ENCODE measurements around the gene MBD5. TPM values are rescaled to one million over a fixed set of nuclear protein-coding genes. Genes with fewer than 3 reads are reported as not detected.

The MBD5 gene
- total and polyA plus RNA-seq, 2 of the 4 experiments (the other 2 are of a cell fraction) = 9.8 to 14.2 TPM

GRCh38 chr2:148065936-148066335, 45.0 kb downstream of the MBD5 start:
- in situ Hi-C loops (cut with MboI; ENCODE audit: low sequenced_read_pairs) (no loop called here), intact Hi-C loops (cut with micrococcal nuclease) (no loop called here), dilution Hi-C loops (cut with HindIII; ENCODE audit: low sequenced_read_pairs, unreplicated experiment) (no loop called here)
- no peak for DNase-seq
- WGBS, 2 experiments (ENCODE audit: extremely low coverage in 2 of 2, insufficient read length in 1 of 2) = no CpG with 5 or more reads among the region's 6 CpGs
- no peak overlapping the region for H3K4me3 ChIP-seq (ENCODE audit: insufficient read depth, low read depth, low read length)
- no peak overlapping the region for H4K8ac ChIP-seq (ENCODE audit: low read depth in 2 of 2, low read length in 2 of 2)
- no peaks in the 10 kb centered on the region for H3K27me3 ChIP-seq (ENCODE audit: control insufficient read depth, insufficient read depth, low read length)
- H3K9ac ChIP-seq (ENCODE audit: low read depth, low read length) = no peak overlapping the region
- no peak overlapping the region for H3K56ac ChIP-seq (ENCODE audit: extremely low read depth, insufficient read depth, low read length)
- no peak overlapping the region for H2AK5ac ChIP-seq (ENCODE audit: low read depth, low read length)
- no peak overlapping the region for H2AK9ac ChIP-seq (replicated peaks; ENCODE audit: low read depth, low read length, poor library complexity)
- H2BK20ac ChIP-seq (ENCODE audit: low read depth, low read length) = no peak overlapping the region
- no peaks in the 10 kb centered on the region for H4K20me1 ChIP-seq (ENCODE audit: insufficient read depth, low read length)
- no peaks in the 10 kb centered on the region for H3K36me3 ChIP-seq (ENCODE audit: control insufficient read depth, insufficient read depth, low read length)
- no peak overlapping the region for H4K91ac ChIP-seq (ENCODE audit: insufficient read depth, low read depth, low read length)
- no peak overlapping the region for H2BK5ac ChIP-seq (ENCODE audit: low read depth, low read length, poor library complexity, severe bottlenecking)
- CTCF ChIA-PET = interaction anchor here (0.6 kb wide), 1 partner anchor 15 kb away, joined by 3 read pairs; no protein-coding TSS in a partner anchor
- H3K27ac ChIP-seq (ENCODE audit: insufficient read depth, low read length) = no peak overlapping the region
- POLR2A ChIA-PET (ENCODE audit: unreplicated experiment) = no interaction called here
- H3K4me2 ChIP-seq (ENCODE audit: low read depth, low read length) = no peak overlapping the region
- no peaks in the 10 kb centered on the region for H3K4me1 ChIP-seq (ENCODE audit: control insufficient read depth, insufficient read depth, low read length)
- H3K9me3 ChIP-seq (ENCODE audit: control insufficient read depth, insufficient read depth, low read length) = no peaks in the 10 kb centered on the region
- H3K23ac ChIP-seq (ENCODE audit: low read depth, low read length) = no peak overlapping the region
- H2BK15ac ChIP-seq (ENCODE audit: low read depth, low read length) = no peak overlapping the region
- no peak overlapping the region for H4K5ac ChIP-seq (ENCODE audit: low read depth, low read length)
- ATAC-seq (ENCODE audit: low read depth) = no peak
- H2BK120ac ChIP-seq (ENCODE audit: low read depth, low read length) = no peak overlapping the region
- H3K4ac ChIP-seq (ENCODE audit: low read depth, low read length) = no peak overlapping the region
- TF ChIP-seq MAFK (IDR thresholded peaks at IDR 0.05; ENCODE audit: low read depth, low read length) = no peak
- TF ChIP-seq CHD1 (IDR thresholded peaks at IDR 0.05; ENCODE audit: low read depth, low read length) = no peak
- no peak for TF ChIP-seq RCOR1 (IDR thresholded peaks at IDR 0.05; ENCODE audit: insufficient replicate concordance, low read length)
- TF ChIP-seq USF2 (IDR thresholded peaks at IDR 0.05; ENCODE audit: low read depth, low read length) = no peak
- TF ChIP-seq MAZ (IDR thresholded peaks at IDR 0.05; ENCODE audit: borderline replicate concordance, low read depth, low read length) = no peak
- no peak for TF ChIP-seq BHLHE40 (IDR thresholded peaks at IDR 0.05; ENCODE audit: low read depth, low read length)
- TF ChIP-seq CTCF (conservative IDR thresholded peaks at IDR 0.05; ENCODE audit: low read depth, low read length) = no peak
- TF ChIP-seq POLR2A (IDR thresholded peaks at IDR 0.05; ENCODE audit: low read depth, low read length) = no peak
- no peak for TF ChIP-seq RAD21 (IDR thresholded peaks at IDR 0.05; ENCODE audit: low read length)
- no peak for TF ChIP-seq SMC3 (IDR thresholded peaks at IDR 0.05; ENCODE audit: low read depth, low read length)
- no peak for TF ChIP-seq MXI1 (IDR thresholded peaks at IDR 0.05; ENCODE audit: borderline replicate concordance, low read depth, low read length)
- TF ChIP-seq RFX5 (IDR thresholded peaks at IDR 0.05; ENCODE audit: low read depth, low read length) = no peak
- no peak for TF ChIP-seq FOS (IDR thresholded peaks at IDR 0.05; ENCODE audit: low read depth, low read length)
- no peak for TF ChIP-seq CEBPB (IDR thresholded peaks at IDR 0.05; ENCODE audit: low read depth, low read length)
- no peak for TF ChIP-seq NFE2L2 (IDR thresholded peaks at IDR 0.05; ENCODE audit: low read depth, low read length)
- TF ChIP-seq ELK1 (IDR thresholded peaks at IDR 0.05; ENCODE audit: borderline replicate concordance, low read depth, low read length) = no peak
- no peak overlapping the region for H2AFZ ChIP-seq (replicated peaks; ENCODE audit: low read length, poor library complexity)
- H3K14ac ChIP-seq (replicated peaks; ENCODE audit: low read depth, low read length) = no peak overlapping the region
- H3K18ac ChIP-seq (ENCODE audit: low read depth, low read length) = no peak overlapping the region
- no TSS peak for BruUV-seq (replicated peaks)
- peaks cover 15 to 16% of the 10 kb centered on the region in 2 experiments for H3K79me1 ChIP-seq (ENCODE audit: low read depth in 1 of 2, low read length in 2 of 2)
- H3K9me1 ChIP-seq (ENCODE audit: insufficient read depth, low read length) = no peaks in the 10 kb centered on the region

All from IMR-90 (cell line).